Spleen (tissue), 7 donors: ENCODE data around the gene SLFN12.

Source experiments
- CTCF ChIP-seq, 11 experiments: fragments of 200-600 bp in 7 of 11; fragments of 450-650 bp in 4 of 11; sonication (generic) in 4 of 11; IDR thresholded peaks in 8 of 11; conservative IDR thresholded peaks in 3 of 11; 1 replicate in 7 of 11; 2 replicates in 4 of 11; pipeline versions ENCODE4 v1.4.0 to v1.8.0; 2016 to 2021; ENCODE audit warnings: antibody characterized with exemption in 11 of 11, inconsistent platforms in 4 of 11, mild to moderate bottlenecking in 1 of 11
- POLR2A ChIP-seq, 3 donors: fragments of 450-650 bp; IDR thresholded peaks; one replicate each; pipeline ENCODE4 v1.5.1; 2017; ENCODE audit warnings: antibody characterized with exemption in 3 of 3, mild to moderate bottlenecking in 1 of 3
- POLR2AphosphoS5 ChIP-seq, 3 donors: sonication (generic); formaldehyde crosslinking; IDR thresholded peaks; one replicate each; pipeline ENCODE4 v1.5.1; 2017; ENCODE audit warnings: antibody characterized with exemption in 3 of 3
- donor health status: DM: no; HTN: no; CAD: no; lungs with moderate emphysema.
- donor health status: DM: no; HTN: no; CAD: no.
- donor health status: DM: no; HTN: no; CAD: no.

GRCh38 chr17:35447499-35447898, 15.2 kb upstream of the SLFN12 start:
- TF ChIP-seq CTCF (IDR thresholded peaks at IDR 0.05 in 8 of 11, conservative IDR thresholded peaks at IDR 0.05 in 3 of 11), result no peak
- no peak for TF ChIP-seq POLR2A (IDR thresholded peaks at IDR 0.05)
- TF ChIP-seq POLR2AphosphoS5 (IDR thresholded peaks at IDR 0.05), result no peak
